ENCODE data around the gene RAF1.
"Not testable (repeated sequence)": the region's sequence is repeated elsewhere in the genome, so short reads cannot be mapped to it uniquely, and the experiment has no call there.

RAF1 gene

DNA sequence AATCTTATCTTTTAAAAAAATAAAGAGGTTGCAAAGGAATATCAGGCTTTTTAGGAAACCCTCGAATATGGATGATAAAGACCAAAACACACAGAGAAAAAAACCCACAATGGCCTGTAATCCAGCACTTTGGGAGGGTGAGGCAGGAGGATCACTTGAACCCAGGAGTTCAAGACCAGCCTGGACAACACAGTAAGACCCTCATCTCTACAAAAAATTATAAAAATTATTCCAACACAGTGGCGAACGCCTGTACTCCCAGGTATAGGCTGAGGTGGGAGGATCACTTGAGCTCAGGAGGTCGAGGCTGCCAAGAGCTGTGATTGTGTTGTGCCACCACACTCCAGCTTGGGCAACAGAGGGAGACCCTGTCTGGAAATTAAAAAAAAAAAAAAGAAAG lies 30.8 kb downstream of the RAF1 start:
- H3K4me3 Mint-ChIP-seq, result no peak overlapping the region
- H3K36me3 Mint-ChIP-seq, result peaks cover 6% of the 10 kb centered on the region
- no peaks in the 10 kb centered on the region for H3K27me3 Mint-ChIP-seq
- H3K9me3 Mint-ChIP-seq (ENCODE audit: low read depth), result no peaks in the 10 kb centered on the region
- H3K4me1 Mint-ChIP-seq (ENCODE audit: low read depth), result peaks cover 51% of the 10 kb centered on the region
- peak overlapping the region; percentile 10 for H3K27ac Mint-ChIP-seq

DNA sequence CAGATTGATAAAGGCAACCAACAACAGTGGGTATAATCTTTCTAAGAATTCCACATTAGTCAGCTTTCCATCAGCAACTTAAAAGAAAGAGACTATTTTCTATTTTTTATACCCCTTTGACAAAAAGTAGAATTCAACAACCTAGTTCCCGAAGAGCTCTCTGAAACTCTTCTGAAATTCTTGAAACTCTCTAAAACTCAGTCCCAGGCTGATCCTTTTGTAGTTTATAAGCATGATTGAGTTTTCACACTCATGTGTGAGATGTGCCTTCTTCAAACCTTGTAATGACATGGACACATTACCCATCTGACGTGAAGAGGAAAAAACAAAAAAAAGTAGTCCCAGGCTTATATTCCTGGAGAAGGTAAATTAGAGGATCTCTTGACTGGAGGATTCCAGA lies 31.4 kb downstream of the RAF1 start:
- no peaks in the 10 kb centered on the region for H3K9me3 Mint-ChIP-seq (ENCODE audit: low read depth)
- H3K4me3 Mint-ChIP-seq, result no peak overlapping the region
- no peak overlapping the region for H3K27ac Mint-ChIP-seq
- H3K36me3 Mint-ChIP-seq, result peaks cover 4% of the 10 kb centered on the region
- peaks cover 53% of the 10 kb centered on the region for H3K4me1 Mint-ChIP-seq (ENCODE audit: low read depth)
- no peaks in the 10 kb centered on the region for H3K27me3 Mint-ChIP-seq

DNA sequence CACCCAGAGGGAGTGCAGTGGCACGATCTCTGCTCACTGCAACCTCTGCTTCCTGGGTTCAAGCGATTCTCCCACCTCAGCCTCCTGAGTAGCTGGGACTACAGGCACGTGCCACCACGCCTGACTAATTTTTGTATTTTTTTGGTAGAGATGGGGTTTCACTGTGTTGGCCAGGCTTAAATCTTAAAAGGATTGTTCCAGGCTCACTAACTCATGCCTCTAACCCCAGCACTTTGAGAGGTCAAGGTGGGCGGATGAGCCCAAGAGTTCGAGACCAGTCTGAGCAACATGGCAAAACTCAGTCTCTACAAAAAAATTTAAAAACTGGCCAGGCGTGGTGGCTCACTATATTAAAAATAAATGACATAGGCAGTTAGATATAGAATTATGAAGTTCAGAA lies 33.1 kb downstream of the RAF1 start:
- H3K4me3 Mint-ChIP-seq; H3K27me3 Mint-ChIP-seq; H3K9me3 Mint-ChIP-seq (ENCODE audit: low read depth); H3K36me3 Mint-ChIP-seq; H3K27ac Mint-ChIP-seq: not testable (repeated sequence)
- H3K4me1 Mint-ChIP-seq (ENCODE audit: low read depth), result peaks cover 57% of the 10 kb centered on the region

- peaks cover 62% of the 10 kb centered on the region for H3K4me1 Mint-ChIP-seq (ENCODE audit: low read depth)
- no peaks in the 10 kb centered on the region for H3K27me3 Mint-ChIP-seq
- H3K4me3 Mint-ChIP-seq, result no peak overlapping the region
- no peaks in the 10 kb centered on the region for H3K9me3 Mint-ChIP-seq (ENCODE audit: low read depth)
- peaks cover 4% of the 10 kb centered on the region for H3K36me3 Mint-ChIP-seq
- no peak overlapping the region for H3K27ac Mint-ChIP-seq
These were observed 33.6 kb downstream of the RAF1 start for GRCh38 chr3:12630292-12630691.

GRCh38 chr3:12629560-12629959 lies 34.4 kb downstream of the RAF1 start:
- H3K27ac Mint-ChIP-seq, result peak overlapping the region; percentile 64
- H3K36me3 Mint-ChIP-seq, result peaks cover 4% of the 10 kb centered on the region
- H3K4me3 Mint-ChIP-seq, result no peak overlapping the region
- H3K4me1 Mint-ChIP-seq (ENCODE audit: low read depth), result peaks cover 62% of the 10 kb centered on the region
- no peaks in the 10 kb centered on the region for H3K9me3 Mint-ChIP-seq (ENCODE audit: low read depth)
- no peaks in the 10 kb centered on the region for H3K27me3 Mint-ChIP-seq

DNA sequence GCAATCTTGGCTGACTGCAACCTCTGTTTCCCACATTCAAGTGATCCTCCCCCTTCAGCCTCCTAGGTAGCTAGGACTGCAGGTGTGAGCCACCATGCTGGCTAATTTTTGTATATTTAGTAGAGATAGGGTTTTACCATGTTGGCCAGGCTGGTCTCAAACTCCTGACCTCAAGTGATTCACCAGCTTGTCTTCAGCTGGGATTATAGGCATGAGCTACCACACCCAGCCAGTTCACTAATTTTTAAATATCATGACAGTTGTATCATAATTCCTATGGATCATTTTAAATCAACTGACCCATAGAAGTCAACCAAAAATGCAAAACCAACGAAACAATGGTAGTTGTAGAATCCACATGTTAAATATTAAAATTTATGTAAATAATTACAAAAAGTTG lies 35.1 kb downstream of the RAF1 start:
- H3K27me3 Mint-ChIP-seq, result no peaks in the 10 kb centered on the region
- no peak overlapping the region for H3K4me3 Mint-ChIP-seq
- H3K4me1 Mint-ChIP-seq (ENCODE audit: low read depth), result peaks cover 64% of the 10 kb centered on the region
- H3K9me3 Mint-ChIP-seq (ENCODE audit: low read depth), result no peaks in the 10 kb centered on the region
- peaks cover 5% of the 10 kb centered on the region for H3K36me3 Mint-ChIP-seq
- no peak overlapping the region for H3K27ac Mint-ChIP-seq

- Mint-ChIP-seq H3K9me3 (ENCODE audit: low read depth) (no peaks in the 10 kb centered on the region), H3K27ac (no peak overlapping the region), H3K36me3 (peaks cover 4% of the 10 kb centered on the region), H3K4me1 (ENCODE audit: low read depth) (peaks cover 62% of the 10 kb centered on the region), H3K27me3 (no peaks in the 10 kb centered on the region), H3K4me3 (peak overlapping the region; percentile 18)
These were observed 36.5 kb downstream of the RAF1 start for GRCh38 chr3:12627370-12627769.

DNA sequence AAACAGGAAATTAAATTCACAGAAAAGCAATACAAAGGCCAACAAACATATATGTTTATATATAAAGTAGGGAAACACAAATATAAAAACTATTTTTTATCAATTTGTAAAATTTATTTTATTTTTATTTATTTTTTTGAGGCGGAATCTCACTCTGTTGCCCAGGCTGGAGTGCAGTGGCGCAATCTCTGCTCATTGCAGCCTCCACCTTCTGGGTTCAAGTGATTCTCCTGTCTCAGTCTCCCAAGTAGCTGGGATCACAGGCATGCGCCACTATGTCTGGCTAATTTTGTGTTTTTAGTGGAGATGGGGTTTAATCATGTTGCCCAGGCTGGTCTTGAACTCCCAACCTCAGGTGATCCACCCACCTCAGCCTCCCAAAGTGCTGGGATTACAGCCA lies 39.0 kb downstream of the RAF1 start:
- H3K4me3 Mint-ChIP-seq; H3K27ac Mint-ChIP-seq; H3K9me3 Mint-ChIP-seq (ENCODE audit: low read depth); H3K36me3 Mint-ChIP-seq; H3K27me3 Mint-ChIP-seq: not testable (repeated sequence)
- peaks cover 66% of the 10 kb centered on the region for H3K4me1 Mint-ChIP-seq (ENCODE audit: low read depth)

DNA sequence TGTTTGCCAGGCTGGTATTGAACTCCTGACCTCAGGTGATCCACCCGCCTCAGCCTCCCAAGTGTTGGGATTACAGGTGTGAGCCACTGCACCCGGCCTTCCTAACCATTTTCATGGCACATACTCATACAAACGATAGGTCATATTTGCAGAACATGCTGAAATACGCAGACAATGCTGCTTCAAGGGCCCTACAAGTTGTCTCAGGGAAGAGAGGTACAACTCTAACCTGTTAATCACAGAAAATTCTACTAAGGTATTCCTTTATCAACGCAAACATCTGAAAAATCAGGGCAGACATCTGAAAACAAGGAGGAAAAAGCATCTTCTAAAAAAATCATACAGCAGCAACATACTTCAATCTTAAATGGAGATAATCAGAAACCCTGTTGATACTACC lies 39.9 kb downstream of the RAF1 start:
- Mint-ChIP-seq H3K27me3 (no peaks in the 10 kb centered on the region), H3K4me3 (no peak overlapping the region), H3K36me3 (peaks cover 2% of the 10 kb centered on the region), H3K9me3 (ENCODE audit: low read depth) (no peaks in the 10 kb centered on the region), H3K27ac (peak overlapping the region; percentile 37), H3K4me1 (ENCODE audit: low read depth) (peaks cover 61% of the 10 kb centered on the region)

DNA sequence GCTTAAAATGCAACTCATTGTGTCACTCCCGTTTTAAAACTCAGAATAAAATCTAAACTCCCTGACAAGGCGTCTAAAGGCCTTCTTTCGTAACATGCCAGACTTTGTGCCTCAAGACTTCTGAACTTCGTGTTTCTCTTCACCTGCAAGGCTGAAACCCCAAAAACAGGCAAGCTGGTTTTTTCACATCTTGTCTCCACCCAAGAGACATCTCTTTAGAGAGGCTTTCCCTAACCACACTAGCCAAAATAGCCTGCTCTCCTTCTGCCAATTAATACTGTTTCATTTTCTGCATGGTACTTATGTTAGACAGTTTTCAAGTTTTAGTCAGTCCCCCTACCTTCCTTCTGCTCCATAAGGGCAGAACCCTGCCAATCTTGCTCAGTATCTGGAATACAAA lies 41.6 kb downstream of the RAF1 start:
- Mint-ChIP-seq H3K9me3 (ENCODE audit: low read depth) (no peaks in the 10 kb centered on the region), H3K27me3 (no peaks in the 10 kb centered on the region), H3K4me1 (ENCODE audit: low read depth) (peaks cover 54% of the 10 kb centered on the region), H3K36me3 (peaks cover 2% of the 10 kb centered on the region), H3K4me3 (no peak overlapping the region), H3K27ac (peak overlapping the region; percentile 24)

- Mint-ChIP-seq H3K4me1 (ENCODE audit: low read depth) (peaks cover 50% of the 10 kb centered on the region), H3K36me3 (peaks cover 4% of the 10 kb centered on the region), H3K27me3 (no peaks in the 10 kb centered on the region), H3K27ac (peak overlapping the region; percentile 9), H3K4me3 (no peak overlapping the region), H3K9me3 (ENCODE audit: low read depth) (no peaks in the 10 kb centered on the region)
These were observed 43.2 kb downstream of the RAF1 start for GRCh38 chr3:12620729-12621128.

GRCh38 chr3:12620305-12620704 lies 43.6 kb downstream of the RAF1 start:
- Mint-ChIP-seq H3K36me3 (peaks cover 4% of the 10 kb centered on the region), H3K27ac (no peak overlapping the region), H3K4me3 (no peak overlapping the region), H3K9me3 (ENCODE audit: low read depth) (no peaks in the 10 kb centered on the region), H3K4me1 (ENCODE audit: low read depth) (peaks cover 48% of the 10 kb centered on the region), H3K27me3 (no peaks in the 10 kb centered on the region)

- Mint-ChIP-seq H3K27me3 (no peaks in the 10 kb centered on the region), H3K4me3 (no peak overlapping the region), H3K36me3 (peaks cover 4% of the 10 kb centered on the region), H3K4me1 (ENCODE audit: low read depth) (peaks cover 54% of the 10 kb centered on the region), H3K27ac (no peak overlapping the region), H3K9me3 (ENCODE audit: low read depth) (no peaks in the 10 kb centered on the region)
These were observed 45.5 kb downstream of the RAF1 start for GRCh38 chr3:12618426-12618825.

DNA sequence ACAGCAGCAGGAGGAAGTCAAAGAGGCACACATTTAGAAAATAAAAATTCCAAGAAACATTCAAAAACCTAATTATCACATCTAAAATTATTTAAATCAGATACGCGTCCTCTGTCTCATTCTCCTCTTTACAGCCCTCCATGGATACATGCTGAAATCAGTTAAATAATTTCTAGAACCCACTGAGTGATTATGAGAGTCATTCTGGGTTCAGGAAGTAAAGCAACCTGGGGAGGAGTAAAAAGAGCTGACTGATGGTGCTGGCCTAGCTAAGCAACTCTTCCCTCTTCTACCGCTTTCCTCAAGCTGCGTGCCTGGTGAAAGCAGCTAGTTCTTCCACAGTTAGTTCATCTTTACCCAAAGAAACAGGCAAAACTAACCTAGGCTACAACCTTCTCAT lies 48.7 kb downstream of the RAF1 start:
- H3K36me3 Mint-ChIP-seq, result peaks cover 7% of the 10 kb centered on the region
- no peaks in the 10 kb centered on the region for H3K27me3 Mint-ChIP-seq
- no peaks in the 10 kb centered on the region for H3K9me3 Mint-ChIP-seq (ENCODE audit: low read depth)
- peaks cover 47% of the 10 kb centered on the region for H3K4me1 Mint-ChIP-seq (ENCODE audit: low read depth)
- no peak overlapping the region for H3K4me3 Mint-ChIP-seq
- no peak overlapping the region for H3K27ac Mint-ChIP-seq

DNA sequence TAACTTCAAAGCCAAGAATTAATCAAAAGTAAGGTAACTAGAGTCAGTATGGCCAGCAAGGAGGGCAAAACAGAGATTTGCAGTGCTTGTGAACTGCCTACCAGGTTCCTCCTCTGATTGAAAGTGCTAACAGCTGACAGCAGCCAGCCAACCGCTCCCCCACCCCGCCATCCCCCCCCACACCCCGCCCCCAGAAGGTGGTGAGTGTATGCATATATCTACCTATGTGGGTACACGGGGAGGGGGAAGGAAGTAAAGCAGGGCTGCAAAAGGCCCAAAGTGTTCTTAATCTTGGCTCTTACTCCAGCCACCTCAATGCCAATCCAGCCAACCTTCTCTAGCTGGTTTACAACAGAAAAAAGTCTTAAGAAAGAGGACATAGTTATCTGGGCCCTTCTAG lies 50.7 kb downstream of the RAF1 start:
- H3K27me3 Mint-ChIP-seq, result no peaks in the 10 kb centered on the region
- peaks cover 47% of the 10 kb centered on the region for H3K4me1 Mint-ChIP-seq (ENCODE audit: low read depth)
- no peak overlapping the region for H3K4me3 Mint-ChIP-seq
- H3K9me3 Mint-ChIP-seq (ENCODE audit: low read depth), result no peaks in the 10 kb centered on the region
- H3K36me3 Mint-ChIP-seq, result peaks cover 13% of the 10 kb centered on the region
- peak overlapping the region; percentile 73 for H3K27ac Mint-ChIP-seq

GRCh38 chr3:12612514-12613226 lies 51.2 kb downstream of the RAF1 start:
- Mint-ChIP-seq H3K36me3 (peaks cover 13% of the 10 kb centered on the region), H3K27ac (peak overlapping the region; percentile 73), H3K27me3 (no peaks in the 10 kb centered on the region), H3K4me3 (no peak overlapping the region), H3K4me1 (ENCODE audit: low read depth) (peaks cover 47% of the 10 kb centered on the region), H3K9me3 (ENCODE audit: low read depth) (no peaks in the 10 kb centered on the region)

Measured in activated naive CD8-positive, alpha-beta T cell (primary cell).